Activated naive CD4-positive, alpha-beta T cell treated with anti-CD3 and anti-CD28 coated beads, Interleukin-2, amount 50 U/mL, for 72 hours (primary cell): ENCODE results near the gene TRIP13. TPM values are rescaled to one million over a fixed set of nuclear protein-coding genes. Genes with fewer than 3 reads are reported as not detected.
A peak's percentile ranks its signal among the peaks of the same experiment; 100 is the strongest.

Source experiments
- ATAC-seq, 2 donors: fragments of 150-1000 bp; cut with Tn5 transposase; 2 replicates each; pipeline ENCODE4 v1.10.0; 2021; ENCODE audit warnings: mild to moderate bottlenecking in 2 of 2, moderate library complexity in 2 of 2
- DNase-seq, 2 donors: peaks; one replicate each; pipeline ENCODE4 v3.0.0; 2021 to 2022; ENCODE audit warnings: low spot score in 2 of 2
- H3K27ac Mint-ChIP-seq, 2 donors: one replicate each; pipeline ENCODE4 v1.8.0; 2022; ENCODE audit warnings: mild to moderate bottlenecking in 2 of 2, mixed read lengths in 2 of 2
- H3K36me3 Mint-ChIP-seq, 2 donors: one replicate each; pipeline ENCODE4 v1.8.0; 2022; ENCODE audit warnings: mixed read lengths in 2 of 2
- H3K9me3 Mint-ChIP-seq, 2 donors: one replicate each; pipeline ENCODE4 v1.8.0; 2022; ENCODE audit warnings: mixed read lengths in 2 of 2
- total RNA-seq, 2 donors: library from RNA; stranded (reverse); gene quantifications; one replicate each; pipeline ENCODE4 v1.2.3, GENCODE V29; 2022

The TRIP13 gene
- total RNA-seq, 2 donors from 2014 or later: 20.1 to 25.5 TPM

DNA sequence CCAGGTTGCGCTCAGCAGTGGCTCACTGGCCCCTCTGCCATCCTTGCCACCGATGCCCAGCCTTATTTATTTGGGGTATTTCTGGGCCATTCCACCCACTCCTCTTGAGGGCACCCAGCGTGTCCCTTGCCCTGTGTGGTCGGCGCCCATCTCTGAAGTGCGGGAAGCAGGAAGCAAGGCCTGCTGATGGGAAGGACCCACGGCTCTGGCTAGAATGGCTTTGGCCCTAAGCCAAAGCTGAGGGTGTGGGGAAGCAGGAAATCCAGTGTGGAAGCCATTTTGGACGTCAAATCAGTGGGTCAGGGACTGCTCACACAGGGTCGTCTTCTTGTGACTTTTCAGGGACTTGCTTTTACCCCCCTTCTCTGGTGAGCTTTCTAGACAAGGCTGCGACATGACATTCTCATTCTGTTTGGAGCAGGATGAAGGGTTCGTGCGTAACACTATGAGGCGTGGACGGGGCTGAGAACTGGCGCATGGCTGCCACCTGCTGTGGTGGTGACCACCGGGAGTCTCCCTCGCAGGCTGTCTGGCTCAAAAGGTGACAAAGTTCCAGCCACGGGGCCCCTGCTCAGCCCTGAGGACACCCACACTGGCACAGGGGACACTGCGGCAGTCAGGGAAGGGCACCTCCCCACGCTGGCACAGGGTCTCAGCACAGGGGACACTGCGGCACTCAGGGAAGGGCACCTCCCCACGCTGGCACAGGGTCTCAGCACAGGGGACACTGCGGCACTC is 65.2 kb downstream of the TRIP13 start:
- peak overlapping the region in 1 of 2 donors; percentile 89 for H3K27ac Mint-ChIP-seq
- DNase-seq (peak in 1 of 2 donors; percentile 62), ATAC-seq (peak in 1 of 2 donors; percentile 0)
- no peaks in the 10 kb centered on the region for H3K36me3 Mint-ChIP-seq
- H3K9me3 Mint-ChIP-seq: no peaks in the 10 kb centered on the region

DNA sequence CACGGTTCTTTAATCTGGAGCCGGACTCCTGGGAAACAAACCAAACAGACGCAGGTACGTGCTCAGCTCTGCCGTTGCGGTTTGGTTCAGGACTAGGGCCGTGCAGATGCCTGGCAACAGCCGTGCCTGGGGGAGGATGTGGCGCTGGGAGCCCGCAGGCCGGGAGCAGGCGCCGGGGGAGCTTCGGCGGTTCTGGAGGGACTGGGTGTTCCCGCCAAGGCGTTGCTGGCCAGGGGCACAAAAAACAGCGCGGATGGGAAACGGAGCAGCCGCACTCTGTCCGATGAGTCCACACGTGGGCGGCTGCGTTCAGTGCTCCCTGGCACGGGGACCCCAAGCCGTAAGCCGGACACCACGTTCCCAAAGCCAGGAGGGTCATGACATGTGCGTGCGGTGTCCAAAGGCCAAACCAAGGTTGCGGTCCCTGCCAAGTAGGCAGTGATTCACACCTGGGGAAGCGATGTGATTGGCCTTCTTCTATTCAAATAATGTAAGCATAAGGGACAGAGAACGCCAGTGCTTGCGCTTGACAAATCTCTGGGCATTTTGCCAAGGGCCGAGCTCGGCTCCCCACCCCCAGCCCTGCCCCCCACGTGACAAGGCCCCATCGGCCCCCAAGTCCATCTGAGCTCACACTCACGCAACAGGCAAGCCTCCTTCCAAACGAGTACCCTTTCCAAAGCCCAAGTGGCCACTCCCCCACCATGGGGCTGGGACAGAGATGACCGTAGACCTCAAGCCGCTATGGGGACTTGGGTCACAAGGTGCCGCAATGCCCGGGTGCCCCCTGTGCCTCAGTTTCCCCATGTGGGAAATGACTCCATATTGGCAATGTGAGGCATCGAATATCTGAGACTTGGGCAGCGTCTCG is 66.3 kb downstream of the TRIP13 start:
- no peak overlapping the region for H3K27ac Mint-ChIP-seq
- no peaks in the 10 kb centered on the region for H3K9me3 Mint-ChIP-seq
- no peak for ATAC-seq

DNA sequence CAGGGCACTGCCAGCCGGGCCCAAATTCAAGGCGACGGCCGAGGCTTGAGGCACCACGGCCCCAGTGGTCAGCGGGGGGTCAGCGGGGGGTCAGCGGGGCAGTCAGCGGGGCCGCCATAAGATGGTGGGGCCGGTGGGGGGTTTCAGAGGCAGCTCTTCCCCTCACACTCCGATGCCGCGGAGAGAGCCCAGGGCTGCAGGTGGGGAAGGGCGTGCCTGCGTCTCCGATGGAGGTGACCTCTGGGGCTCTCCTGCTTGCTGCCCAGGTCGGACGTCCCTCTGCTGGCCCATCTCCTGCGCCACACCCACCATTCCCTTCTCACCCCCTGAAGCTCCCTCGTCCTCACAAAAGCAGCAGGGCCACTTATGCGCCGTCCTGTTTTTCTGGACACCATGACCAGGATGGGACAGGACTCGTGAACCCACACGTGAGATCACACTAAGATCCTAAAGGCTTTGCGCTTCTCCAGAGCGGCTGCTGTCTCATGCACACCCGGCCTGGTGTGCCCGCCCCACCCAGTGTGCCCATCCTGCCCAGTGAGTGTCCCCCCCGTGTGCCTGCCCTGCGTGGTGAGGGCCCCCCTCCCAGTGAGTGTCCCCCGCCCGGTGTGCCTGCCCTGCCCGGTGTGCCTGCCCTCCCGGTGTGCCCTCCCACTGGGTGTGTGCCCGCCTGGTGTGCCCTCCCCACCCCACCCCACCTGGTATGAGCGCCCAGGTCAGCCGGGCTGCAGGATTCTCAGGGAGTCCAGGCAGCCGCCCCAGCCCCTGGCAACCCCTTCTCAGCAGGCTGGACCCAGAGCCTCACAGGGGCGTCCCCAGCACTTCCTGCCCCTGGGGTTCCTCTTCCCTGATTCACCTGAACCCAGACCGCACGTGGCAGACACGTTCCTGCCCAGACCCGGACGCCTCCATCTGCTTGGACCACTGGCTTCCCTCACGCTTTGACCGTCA is 67.2 kb downstream of the TRIP13 start:
- DNase-seq (peak in 1 of 2 donors; percentile 54), ATAC-seq (no peak)
- Mint-ChIP-seq H3K36me3 (no peaks in the 10 kb centered on the region), H3K9me3 (no peaks in the 10 kb centered on the region), H3K27ac (no peak overlapping the region)

More for the DNA sequence above, 66.3 kb downstream of the TRIP13 start:
- H3K36me3 Mint-ChIP-seq: no peaks in the 10 kb centered on the region
- DNase-seq: peak in 1 of 2 donors; percentile 55

DNA sequence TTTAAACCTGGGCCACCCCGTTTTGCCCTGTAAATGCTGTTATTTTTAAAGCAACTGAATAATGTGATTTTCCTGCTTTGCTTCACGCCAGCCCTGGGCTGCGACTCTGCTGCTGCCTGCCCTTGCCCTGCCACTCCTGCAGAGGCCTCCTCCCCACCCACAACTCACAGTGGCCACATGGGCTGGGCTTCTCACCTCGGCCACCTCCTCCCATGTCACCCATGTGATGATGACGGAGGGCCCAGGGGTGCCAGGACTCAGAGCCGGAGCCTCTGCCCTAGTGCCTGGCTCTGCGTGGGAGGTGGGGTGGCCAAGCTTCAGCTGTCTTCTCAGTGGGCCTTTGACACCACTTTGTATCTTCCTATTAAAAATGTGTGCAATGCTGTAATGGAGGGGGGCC is 67.9 kb downstream of the TRIP13 start:
- DNase-seq (peak in 1 of 2 donors; percentile 58), ATAC-seq (no peak)
- Mint-ChIP-seq H3K27ac (no peak overlapping the region), H3K36me3 (no peaks in the 10 kb centered on the region), H3K9me3 (no peaks in the 10 kb centered on the region)

DNA sequence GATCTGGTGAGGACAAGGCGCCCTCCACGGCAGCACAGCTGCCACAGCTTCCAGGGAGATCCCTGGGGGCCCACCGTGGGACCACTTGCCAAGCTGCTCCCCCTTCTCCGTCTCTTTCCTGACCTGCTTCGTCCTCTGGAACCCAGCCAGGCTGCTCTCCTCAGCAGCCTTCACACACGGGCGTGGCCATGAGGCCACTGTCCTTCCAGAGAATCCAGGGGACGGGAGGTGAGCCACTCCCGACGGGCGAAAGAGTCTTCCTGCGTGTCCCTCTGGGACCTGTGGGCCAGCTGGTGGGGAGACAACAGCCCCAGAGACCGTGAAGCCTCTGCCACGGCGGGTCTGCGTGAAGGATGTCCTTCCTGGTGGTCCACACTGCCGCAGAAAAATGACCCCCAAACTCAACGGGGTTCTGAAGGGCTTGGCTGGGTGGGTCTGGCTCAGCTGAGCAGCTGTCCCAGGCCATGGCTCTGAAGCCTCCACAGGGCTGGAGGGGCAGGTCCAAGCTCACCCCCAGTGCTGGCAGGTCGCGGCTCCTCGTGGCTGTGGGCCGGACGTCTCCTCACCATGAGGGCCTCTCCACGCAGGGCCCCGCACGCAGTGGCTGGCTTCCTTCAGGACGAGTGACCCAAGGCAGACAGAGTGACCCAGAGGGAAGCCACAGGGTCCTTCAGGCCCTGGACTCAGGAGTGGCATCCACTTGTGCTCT is 68.5 kb downstream of the TRIP13 start:
- H3K36me3 Mint-ChIP-seq: no peaks in the 10 kb centered on the region
- ATAC-seq: no peak
- no peak for DNase-seq
- H3K27ac Mint-ChIP-seq: no peak overlapping the region
- no peaks in the 10 kb centered on the region for H3K9me3 Mint-ChIP-seq

DNA sequence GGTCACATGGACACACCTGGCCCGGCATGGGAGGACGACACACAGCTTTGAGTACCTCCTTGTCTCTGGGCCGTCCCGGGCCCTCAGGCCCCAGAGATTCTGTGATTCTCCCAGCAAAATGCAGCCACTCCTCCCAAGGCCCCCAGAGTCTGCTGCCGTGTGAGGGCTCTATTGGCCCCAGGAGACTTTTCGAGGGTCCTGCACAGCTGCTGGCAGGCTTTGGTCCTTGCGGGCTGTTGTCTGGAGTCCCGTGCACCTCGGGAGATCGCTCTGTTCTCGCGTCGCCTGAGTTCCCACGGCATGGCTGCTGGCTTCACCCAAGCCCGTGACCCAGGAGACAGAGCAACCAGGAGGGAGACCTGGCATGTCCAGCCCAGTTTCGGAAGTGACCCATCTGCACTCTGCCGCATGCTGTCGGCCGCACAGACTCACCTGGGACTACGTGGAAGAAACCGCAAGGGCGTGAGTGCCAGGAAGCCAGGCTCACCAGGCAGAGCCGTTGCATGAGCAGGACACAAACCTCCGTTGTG is 69.1 kb downstream of the TRIP13 start:
- DNase-seq (no peak), ATAC-seq (no peak)
- Mint-ChIP-seq H3K9me3 (no peaks in the 10 kb centered on the region), H3K36me3 (no peaks in the 10 kb centered on the region), H3K27ac (peak overlapping the region in 1 of 2 donors; percentile 90)

DNA sequence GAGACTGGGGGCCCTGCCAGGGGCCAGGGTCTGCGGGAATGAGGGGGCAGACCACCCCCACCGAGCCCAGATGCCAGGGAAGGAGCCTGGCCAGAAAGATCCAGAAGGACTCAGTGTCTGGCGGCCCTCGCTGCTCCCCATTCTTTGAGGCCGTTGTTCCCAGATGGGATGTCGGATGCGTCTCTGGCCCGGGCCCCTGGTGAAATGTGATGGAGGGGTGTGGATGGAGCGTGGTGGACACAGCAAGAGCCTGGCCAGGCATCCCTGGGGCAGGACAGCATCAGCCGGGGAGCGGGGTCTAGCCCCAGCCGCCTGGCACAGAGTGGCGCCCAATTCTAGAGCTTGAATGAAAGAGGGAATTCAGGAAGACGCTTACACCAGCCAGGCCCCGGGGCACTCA is 69.7 kb downstream of the TRIP13 start:
- DNase-seq: no peak
- Mint-ChIP-seq H3K27ac (peak overlapping the region; percentile 22 to 90), H3K9me3 (no peaks in the 10 kb centered on the region), H3K36me3 (no peaks in the 10 kb centered on the region)
- ATAC-seq: no peak

DNA sequence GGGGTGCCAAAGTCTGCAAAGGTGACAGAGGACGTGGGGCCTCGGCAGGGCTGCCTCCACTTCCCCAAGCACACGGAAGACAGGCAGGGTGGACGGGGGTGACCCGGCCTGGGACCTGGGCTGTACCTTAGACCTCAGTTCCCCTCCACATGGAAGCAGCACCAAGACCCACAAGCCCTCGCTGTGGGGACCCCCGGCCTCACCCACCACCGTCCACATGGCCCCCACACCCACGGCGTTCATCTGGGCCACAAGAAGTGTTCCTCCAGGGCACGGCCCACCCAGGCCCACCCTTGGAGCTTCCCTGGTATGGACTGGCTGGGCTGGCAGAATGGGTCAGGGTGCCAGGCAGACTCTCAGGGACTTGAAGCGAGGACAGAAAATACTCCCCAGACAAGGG is 70.1 kb downstream of the TRIP13 start:
- Mint-ChIP-seq H3K9me3 (no peaks in the 10 kb centered on the region), H3K36me3 (no peaks in the 10 kb centered on the region), H3K27ac (peak overlapping the region in 1 of 2 donors; percentile 90)
- ATAC-seq: no peak
- DNase-seq: no peak

DNA sequence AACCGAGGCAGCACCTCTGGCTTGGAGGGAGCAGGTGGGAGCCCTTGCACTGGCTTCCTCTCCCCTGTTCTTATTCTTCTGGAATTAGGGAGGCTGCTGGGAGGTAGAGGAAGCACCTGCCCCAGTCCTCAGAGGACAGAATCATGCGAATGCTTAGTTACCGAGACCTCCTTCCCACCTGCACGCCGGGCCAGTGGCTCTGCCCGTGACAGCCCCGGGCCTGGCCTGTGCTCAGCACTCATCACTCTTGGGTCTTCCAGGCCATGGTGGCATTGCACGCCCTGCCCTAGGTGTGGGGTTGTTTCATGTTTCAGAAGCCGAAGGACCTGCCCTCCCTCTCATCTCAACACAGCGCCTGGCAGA is 70.6 kb downstream of the TRIP13 start:
- no peaks in the 10 kb centered on the region for H3K9me3 Mint-ChIP-seq
- DNase-seq: no peak
- H3K27ac Mint-ChIP-seq: peak overlapping the region; percentile 90 to 94
- H3K36me3 Mint-ChIP-seq: no peaks in the 10 kb centered on the region
- ATAC-seq: peak in 1 of 2 donors; percentile 34

DNA sequence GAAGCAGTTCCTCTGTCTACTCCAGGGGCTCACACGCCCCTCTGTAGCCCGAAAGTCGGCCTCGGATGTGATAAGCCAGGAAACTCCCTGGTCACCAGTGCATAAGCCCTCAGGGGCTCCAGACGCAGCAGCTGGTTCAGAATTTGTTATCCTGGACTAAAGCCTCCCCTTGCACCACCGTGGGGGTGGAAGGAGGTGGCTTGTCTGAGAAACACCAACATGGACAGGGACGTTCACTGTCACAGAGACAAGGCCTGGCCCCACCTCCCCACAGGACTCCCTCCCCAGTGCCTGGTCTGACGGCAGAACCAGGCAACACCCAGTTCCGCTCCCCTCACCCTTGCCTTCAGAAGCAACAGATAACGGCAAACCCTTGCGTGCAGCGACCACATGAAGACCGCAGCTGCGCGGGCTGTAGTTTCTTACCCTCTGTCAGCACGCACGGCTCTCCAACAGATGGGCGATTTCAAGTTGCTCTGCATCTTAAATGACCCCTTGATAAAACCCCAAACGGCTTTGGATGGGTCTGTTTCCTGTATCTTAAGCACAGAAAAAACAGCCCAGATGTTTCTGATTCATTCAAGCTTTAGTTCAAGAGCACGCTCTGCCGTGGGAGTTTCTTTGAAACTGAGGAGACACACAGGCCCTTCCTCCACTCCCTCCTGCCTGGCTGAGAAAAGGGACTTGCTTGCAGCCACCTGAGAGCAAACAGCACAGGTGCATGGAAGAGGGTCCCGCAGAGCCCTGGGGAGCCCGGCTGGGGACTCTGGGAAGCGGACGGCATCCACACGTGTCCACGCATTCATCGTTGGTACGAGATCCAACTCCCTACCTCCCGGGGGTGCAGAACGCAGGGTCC is 71.2 kb downstream of the TRIP13 start:
- ATAC-seq (peak; percentile 88 to 93), DNase-seq (peak; percentile 45 to 87)
- peaks cover 0 to 2% of the 10 kb centered on the region in 2 donors for H3K36me3 Mint-ChIP-seq
- H3K9me3 Mint-ChIP-seq: no peaks in the 10 kb centered on the region
- H3K27ac Mint-ChIP-seq: peak overlapping the region; percentile 90 to 94

DNA sequence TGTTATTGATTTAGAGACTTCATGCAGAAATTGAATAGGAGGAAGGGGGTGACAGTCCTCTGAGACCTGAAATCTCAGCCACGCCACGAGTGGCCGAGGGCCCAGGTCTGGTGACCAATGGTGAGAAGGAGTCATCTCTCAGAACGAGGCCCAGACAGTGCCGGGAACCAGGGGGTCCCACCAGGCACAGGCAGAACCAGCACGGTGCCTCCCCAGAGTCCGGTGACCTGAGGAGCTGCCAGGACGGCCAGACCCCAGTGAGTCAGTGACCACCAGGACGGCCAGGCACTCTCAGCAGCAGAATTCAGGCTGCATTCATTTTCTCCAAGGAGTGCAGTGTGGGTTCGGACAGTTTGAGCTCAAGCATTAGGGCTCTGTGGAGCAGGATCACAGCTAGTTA is 72.1 kb downstream of the TRIP13 start:
- H3K9me3 Mint-ChIP-seq: no peaks in the 10 kb centered on the region
- ATAC-seq (no peak), DNase-seq (no peak)
- peaks cover 0 to 10% of the 10 kb centered on the region in 2 donors for H3K36me3 Mint-ChIP-seq
- H3K27ac Mint-ChIP-seq: peak overlapping the region; percentile 74 to 90

DNA sequence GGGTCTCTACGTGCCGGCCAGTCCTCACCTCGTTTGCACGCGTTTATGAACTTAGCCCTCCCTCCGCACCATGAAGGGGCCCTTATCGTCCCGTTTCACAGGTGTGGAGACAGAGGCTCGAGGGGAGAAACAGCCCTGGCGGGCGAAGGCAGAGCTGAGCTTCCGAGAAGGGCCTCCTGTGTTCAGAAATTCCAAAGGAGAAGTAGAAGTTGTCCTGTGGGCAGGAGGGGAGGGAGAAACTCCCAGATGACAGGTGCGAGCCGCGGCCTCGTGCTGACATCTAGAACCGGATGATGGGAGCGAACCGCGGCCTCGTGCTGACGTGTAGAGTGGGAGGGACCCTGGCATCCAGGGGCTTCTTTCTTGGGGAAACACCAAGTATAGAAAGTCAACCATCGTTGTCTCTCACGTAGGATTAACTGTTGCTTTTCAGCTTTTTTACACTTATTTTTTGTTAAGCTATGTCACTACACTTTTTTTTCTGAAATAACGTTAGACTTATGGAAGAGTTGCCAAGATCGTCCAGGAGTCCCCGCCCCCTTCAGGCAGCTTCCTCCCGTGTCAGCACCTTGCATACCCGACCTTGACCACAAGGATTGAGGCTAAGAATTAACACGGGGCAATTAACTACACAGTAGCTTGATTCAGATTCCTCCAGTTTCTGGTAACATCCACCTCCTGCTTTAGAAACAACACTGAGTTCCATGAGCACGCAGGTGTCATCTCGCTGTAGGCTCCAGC is 73.1 kb downstream of the TRIP13 start:
- ATAC-seq (no peak), DNase-seq (no peak)
- H3K9me3 Mint-ChIP-seq: no peaks in the 10 kb centered on the region
- peak overlapping the region in 1 of 2 donors; percentile 90 for H3K27ac Mint-ChIP-seq
- peaks cover 0 to 10% of the 10 kb centered on the region in 2 donors for H3K36me3 Mint-ChIP-seq

DNA sequence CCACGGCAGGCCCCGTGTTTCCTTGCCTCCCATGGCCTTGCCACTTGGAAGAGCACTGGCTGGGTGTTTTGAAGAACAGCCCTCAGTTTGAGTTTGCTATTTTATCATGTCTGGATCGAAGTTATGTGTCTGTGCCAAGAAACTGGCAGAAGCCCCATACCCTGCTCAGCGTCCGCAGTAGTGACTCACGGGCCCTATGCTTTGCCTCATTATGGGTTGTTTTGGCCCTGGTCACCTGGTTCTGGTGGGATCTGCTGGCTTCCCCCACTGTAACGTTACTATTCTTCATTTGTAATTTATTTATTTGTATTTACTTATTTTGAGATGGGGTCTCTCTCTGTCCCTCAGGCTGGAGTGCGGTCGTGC is 73.6 kb downstream of the TRIP13 start:
- Mint-ChIP-seq H3K27ac (no peak overlapping the region), H3K36me3 (peaks cover 0 to 10% of the 10 kb centered on the region in 2 donors), H3K9me3 (no peaks in the 10 kb centered on the region)
- no peak for DNase-seq
- ATAC-seq: no peak

DNA sequence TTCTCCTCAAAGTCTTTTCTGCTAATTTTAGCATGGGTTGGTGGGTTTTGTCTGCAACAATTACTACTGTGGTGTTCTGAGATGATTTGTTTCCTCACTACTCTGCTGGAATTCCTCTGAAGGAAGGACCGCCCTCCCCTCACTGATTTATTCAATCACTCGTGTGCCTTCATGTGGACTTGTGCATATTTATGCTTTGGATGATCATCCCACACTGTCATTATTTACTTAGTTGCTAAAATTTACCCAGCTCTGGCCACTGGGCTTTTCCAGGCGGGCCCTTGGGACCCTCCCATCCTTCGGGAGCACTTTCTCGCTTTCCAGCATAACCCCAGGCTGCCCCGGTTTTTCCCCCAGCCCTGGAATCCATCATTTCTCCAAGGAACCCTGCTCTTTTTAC is 74.3 kb downstream of the TRIP13 start:
- Mint-ChIP-seq H3K9me3 (no peaks in the 10 kb centered on the region), H3K27ac (no peak overlapping the region), H3K36me3 (peaks cover 0 to 10% of the 10 kb centered on the region in 2 donors)
- ATAC-seq: no peak
- DNase-seq: no peak
